Mesothelial cell of epicardium (in vitro differentiated cells): Measurements from ENCODE around the gene MAGEA12. TPM values are rescaled to one million over a fixed set of nuclear protein-coding genes. Genes with fewer than 3 reads are reported as not detected.
"Not testable (repeated sequence)": the region's sequence is repeated elsewhere in the genome, so short reads cannot be mapped to it uniquely, and the experiment has no call there.

Source experiments
- DNase-seq, 2 experiments: peaks; one replicate each; pipeline ENCODE4 v3.0.0; 2021; ENCODE audit warnings: low spot score in 2 of 2; ENCODE audit not compliant: unreplicated experiment in 2 of 2
- H3K27ac Mint-ChIP-seq: 2 replicates; pipeline ENCODE4 v1.8.0; 2021; ENCODE audit warnings: mixed read lengths
- H3K27me3 Mint-ChIP-seq: 2 replicates; pipeline ENCODE4 v1.8.0; 2021; ENCODE audit warnings: low read depth, mixed read lengths
- H3K36me3 Mint-ChIP-seq: 2 replicates; pipeline ENCODE4 v1.8.0; 2021; ENCODE audit warnings: mixed read lengths
- H3K4me1 Mint-ChIP-seq: 2 replicates; pipeline ENCODE4 v1.8.0; 2021; ENCODE audit warnings: mixed read lengths
- H3K4me3 Mint-ChIP-seq: 2 replicates; pipeline ENCODE4 v1.8.0; 2021; ENCODE audit warnings: mild to moderate bottlenecking, moderate library complexity, mixed read lengths
- H3K9me3 Mint-ChIP-seq: 2 replicates; pipeline ENCODE4 v1.8.0; 2021; ENCODE audit warnings: mixed read lengths
- CTCF ChIP-seq: fragments of 200-600 bp; sonication (generic); IDR thresholded peaks from one replicate; pipeline ENCODE4 v1.5.0; 2021; ENCODE audit warnings: antibody characterized with exemption; ENCODE audit not compliant: unreplicated experiment
- total RNA-seq: library from RNA; stranded (reverse); gene quantifications from 3 replicates; pipeline ENCODE4 v1.2.1, GENCODE V29; 2021

MAGEA12 gene
- total RNA-seq, 1 donor from 2014 or later: not detected

- no peak for DNase-seq
- peaks cover 13% of the 10 kb centered on the region for H3K9me3 Mint-ChIP-seq
Observed at GRCh38 chrX:152735101-152735500, 1.5 kb downstream of the MAGEA12 start.

GRCh38 chrX:152735860-152736511 is 2.4 kb downstream of the MAGEA12 start:
- H3K27ac Mint-ChIP-seq: no peak overlapping the region
- H3K4me1 Mint-ChIP-seq: no peaks in the 10 kb centered on the region
- H3K4me3 Mint-ChIP-seq: no peak overlapping the region
- no peak for DNase-seq
- no peaks in the 10 kb centered on the region for H3K36me3 Mint-ChIP-seq
- no peak for TF ChIP-seq CTCF
- peaks cover 10% of the 10 kb centered on the region for H3K27me3 Mint-ChIP-seq
- H3K9me3 Mint-ChIP-seq: peaks cover 17% of the 10 kb centered on the region

More at GRCh38 chrX:152735101-152735500, 1.5 kb downstream of the MAGEA12 start:
- no peak for TF ChIP-seq CTCF
- Mint-ChIP-seq H3K4me1 (no peaks in the 10 kb centered on the region), H3K27me3 (peaks cover 12% of the 10 kb centered on the region), H3K4me3 (no peak overlapping the region), H3K27ac (no peak overlapping the region), H3K36me3 (no peaks in the 10 kb centered on the region)

GRCh38 chrX:152736528-152736927 is 3.0 kb downstream of the MAGEA12 start:
- H3K27ac Mint-ChIP-seq, H3K4me3 Mint-ChIP-seq, H3K4me1 Mint-ChIP-seq, DNase-seq, H3K27me3 Mint-ChIP-seq, H3K36me3 Mint-ChIP-seq: not testable (repeated sequence)
- peaks cover 21% of the 10 kb centered on the region for H3K9me3 Mint-ChIP-seq

- Mint-ChIP-seq H3K27me3 (peaks cover 2% of the 10 kb centered on the region), H3K4me1 (no peaks in the 10 kb centered on the region), H3K4me3 (no peak overlapping the region), H3K36me3 (no peaks in the 10 kb centered on the region), H3K27ac (no peak overlapping the region), H3K9me3 (peaks cover 23% of the 10 kb centered on the region)
- no peak for DNase-seq
- TF ChIP-seq CTCF: no peak
Observed at GRCh38 chrX:152738560-152738959, 5.0 kb downstream of the MAGEA12 start.

GRCh38 chrX:152753686-152754650 is 20.4 kb downstream of the MAGEA12 start, which contains the start of gene MAGEA2:
Gene MAGEA2, minus strand, starts transcription at chrX:152753842. Its CDS starts 2,479 bp downstream, at chrX:152751363.
- not testable (repeated sequence) for H3K9me3 Mint-ChIP-seq, H3K4me3 Mint-ChIP-seq, H3K4me1 Mint-ChIP-seq, DNase-seq, H3K36me3 Mint-ChIP-seq, H3K27me3 Mint-ChIP-seq, H3K27ac Mint-ChIP-seq

- H3K27ac Mint-ChIP-seq, H3K4me3 Mint-ChIP-seq, DNase-seq, H3K9me3 Mint-ChIP-seq, H3K36me3 Mint-ChIP-seq, H3K4me1 Mint-ChIP-seq, H3K27me3 Mint-ChIP-seq: not testable (repeated sequence)
Observed at GRCh38 chrX:152754871-152755270, 21.3 kb downstream of the MAGEA12 start.

GRCh38 chrX:152758918-152759317 is 25.4 kb downstream of the MAGEA12 start, which contains the start of gene CSAG3:
Gene CSAG3, plus strand, starts transcription at chrX:152759218.
- not testable (repeated sequence) for H3K9me3 Mint-ChIP-seq, H3K4me1 Mint-ChIP-seq, DNase-seq, H3K27me3 Mint-ChIP-seq, H3K36me3 Mint-ChIP-seq, H3K4me3 Mint-ChIP-seq, H3K27ac Mint-ChIP-seq

GRCh38 chrX:152759544-152759943 is 26.0 kb downstream of the MAGEA12 start:
- DNase-seq, H3K4me3 Mint-ChIP-seq, H3K27me3 Mint-ChIP-seq, H3K9me3 Mint-ChIP-seq, H3K27ac Mint-ChIP-seq, H3K4me1 Mint-ChIP-seq, H3K36me3 Mint-ChIP-seq: not testable (repeated sequence)

GRCh38 chrX:152761582-152761981 is 28.0 kb downstream of the MAGEA12 start:
- not testable (repeated sequence) for DNase-seq, H3K4me1 Mint-ChIP-seq, H3K9me3 Mint-ChIP-seq, H3K36me3 Mint-ChIP-seq, H3K4me3 Mint-ChIP-seq, H3K27me3 Mint-ChIP-seq, H3K27ac Mint-ChIP-seq

GRCh38 chrX:152766562-152766961 is 33.0 kb downstream of the MAGEA12 start:
- H3K4me3 Mint-ChIP-seq, H3K36me3 Mint-ChIP-seq, DNase-seq, H3K27ac Mint-ChIP-seq, H3K27me3 Mint-ChIP-seq, H3K9me3 Mint-ChIP-seq, H3K4me1 Mint-ChIP-seq: not testable (repeated sequence)
